Measurements from ENCODE around the gene LRP1B.

- TF ChIP-seq POLR2AphosphoS5 (IDR thresholded peaks at IDR 0.05): no peak
- TF ChIP-seq CTCF (IDR thresholded peaks at IDR 0.05): no peak
- TF ChIP-seq POLR2A (IDR thresholded peaks at IDR 0.05; ENCODE audit: low read depth): no peak
- no peak for TF ChIP-seq EP300 (IDR thresholded peaks at IDR 0.05)
Observed at GRCh38 chr2:141199711-141200110, 931.1 kb downstream of the LRP1B start.

All from esophagus muscularis mucosa (tissue), 4 donors.